Thymus (tissue), 11 donors: ENCODE data around the gene RHEB. TPM values are rescaled to one million over a fixed set of nuclear protein-coding genes. Genes with fewer than 3 reads are reported as not detected.

Experiments used
- DNase-seq, 9 donors: peaks; one replicate each; pipeline ENCODE4 v3.0.0-alpha.2; 2013; ENCODE audit warnings: low spot score in 9 of 9, low read depth in 6 of 9, missing footprints in 1 of 9
- H3K27ac ChIP-seq, 2 donors: one replicate each; pipeline ENCODE4 v1.5.1; 2013; ENCODE audit warnings: control low read depth in 1 of 2, low read depth in 1 of 2, low read length in 1 of 2, mild to moderate bottlenecking in 1 of 2, moderate library complexity in 1 of 2
- H3K27me3 ChIP-seq, 2 donors: one replicate each; pipeline ENCODE4 v1.5.1; 2013; ENCODE audit warnings: low read length in 1 of 2; ENCODE audit not compliant: control insufficient read depth in 2 of 2, insufficient read depth in 1 of 2
- H3K36me3 ChIP-seq, 2 donors: one replicate each; pipeline ENCODE4 v1.5.1; 2013; ENCODE audit warnings: low read length in 1 of 2, mild to moderate bottlenecking in 1 of 2, moderate library complexity in 1 of 2; ENCODE audit not compliant: control insufficient read depth in 2 of 2, insufficient read depth in 2 of 2
- H3K4me1 ChIP-seq, 2 donors: one replicate each; pipeline ENCODE4 v1.5.1; 2013; ENCODE audit warnings: low read length in 2 of 2; ENCODE audit not compliant: control insufficient read depth in 2 of 2, insufficient read depth in 2 of 2
- H3K4me3 ChIP-seq, 2 donors: one replicate each; pipeline ENCODE4 v1.5.1; 2013; ENCODE audit warnings: low read length in 2 of 2, control low read depth in 1 of 2, mild to moderate bottlenecking in 1 of 2
- H3K9me3 ChIP-seq, 2 donors: one replicate each; pipeline ENCODE4 v1.5.1; 2013; ENCODE audit warnings: low read length in 1 of 2, mild to moderate bottlenecking in 1 of 2; ENCODE audit not compliant: control insufficient read depth in 2 of 2, insufficient read depth in 1 of 2
- WGBS: extraction: QIAGEN DNeasy Blood & Tissue Kit; methylation state at CpG from one replicate; pipeline ENCODE4 v1.1.7; 2013; 5-methylcytosine and 5-hydroxymethylcytosine counted together
- polyA plus RNA-seq: library from polyadenylated mRNA; stranded (reverse); fragments of 200-250 nt; gene quantifications from one replicate; pipeline ENCODE4 v1.2.3, GENCODE V29; 2013
- total RNA-seq: library from RNA; stranded (reverse); fragments of 120-200 nt; gene quantifications from one replicate; pipeline ENCODE4 v1.2.4, GENCODE V29; 2013
- donor health status: healthy.

The RHEB gene
- total and polyA plus RNA-seq, 2 donors, result 90.8 to 115 TPM

DNA sequence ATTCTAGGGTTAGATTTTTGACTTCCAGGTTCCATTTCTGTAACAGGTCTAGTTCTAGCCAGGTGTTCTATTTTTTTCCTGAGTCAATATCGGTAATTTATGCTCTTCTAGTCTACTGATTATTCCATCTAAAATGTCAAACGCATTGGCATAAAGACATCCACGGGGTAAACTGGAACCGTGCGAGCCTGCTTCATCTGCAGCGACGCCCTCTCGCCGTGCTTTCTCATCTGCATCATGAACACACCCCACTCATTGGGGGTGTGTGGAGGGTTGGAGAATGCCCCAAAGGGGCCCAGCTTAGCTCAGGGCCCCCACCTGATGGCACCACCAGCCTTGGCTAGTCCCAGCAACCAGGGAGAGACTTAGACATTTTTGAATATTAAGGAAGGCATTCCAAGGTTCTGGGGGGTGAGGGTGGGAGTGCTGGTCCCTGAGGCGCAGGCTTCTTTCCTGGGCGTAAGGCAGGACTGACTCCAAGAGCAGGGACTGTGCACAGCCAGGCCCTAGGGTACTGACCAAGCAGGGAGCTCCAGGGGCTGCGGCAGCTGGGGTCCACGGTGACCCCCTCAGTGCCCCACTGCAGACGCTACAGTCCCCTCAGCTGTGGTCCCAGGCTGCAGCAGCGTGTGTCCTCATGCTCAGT lies 66.9 kb downstream of the RHEB start:
- peaks cover 3 to 12% of the 10 kb centered on the region in 2 donors for H3K4me1 ChIP-seq
- no peaks in the 10 kb centered on the region for H3K9me3 ChIP-seq
- H3K27me3 ChIP-seq, result peaks cover 0 to 9% of the 10 kb centered on the region in 2 donors
- H3K36me3 ChIP-seq, result no peaks in the 10 kb centered on the region
- H3K4me3 ChIP-seq, result no peak overlapping the region
- 94% methylated on average over 15 of the region's 15 CpGs for WGBS
- H3K27ac ChIP-seq, result no peak overlapping the region
- DNase-seq, result no peak

GRCh38 chr7:151451626-151452571 lies 67.8 kb downstream of the RHEB start:
- H3K4me1 ChIP-seq, result peaks cover 3 to 8% of the 10 kb centered on the region in 2 donors
- no peaks in the 10 kb centered on the region for H3K36me3 ChIP-seq
- H3K27me3 ChIP-seq, result peaks cover 0 to 12% of the 10 kb centered on the region in 2 donors
- no peaks in the 10 kb centered on the region for H3K9me3 ChIP-seq
- H3K4me3 ChIP-seq, result no peak overlapping the region
- WGBS, result 92% methylated on average over 23 of the region's 23 CpGs
- no peak for DNase-seq
- H3K27ac ChIP-seq, result no peak overlapping the region

GRCh38 chr7:151451156-151451555 lies 68.5 kb downstream of the RHEB start:
- Histone ChIP-seq H3K36me3 (peaks cover 0 to 2% of the 10 kb centered on the region in 2 donors), H3K9me3 (no peaks in the 10 kb centered on the region), H3K27ac (no peak overlapping the region), H3K4me1 (peaks cover 3% of the 10 kb centered on the region in 2 donors), H3K4me3 (no peak overlapping the region), H3K27me3 (peaks cover 0 to 12% of the 10 kb centered on the region in 2 donors)
- WGBS, result 94% methylated on average over 5 of the region's 5 CpGs
- no peak for DNase-seq

GRCh38 chr7:151449990-151450389 lies 69.7 kb downstream of the RHEB start:
- 94% methylated on average over 9 of the region's 9 CpGs for WGBS

DNA sequence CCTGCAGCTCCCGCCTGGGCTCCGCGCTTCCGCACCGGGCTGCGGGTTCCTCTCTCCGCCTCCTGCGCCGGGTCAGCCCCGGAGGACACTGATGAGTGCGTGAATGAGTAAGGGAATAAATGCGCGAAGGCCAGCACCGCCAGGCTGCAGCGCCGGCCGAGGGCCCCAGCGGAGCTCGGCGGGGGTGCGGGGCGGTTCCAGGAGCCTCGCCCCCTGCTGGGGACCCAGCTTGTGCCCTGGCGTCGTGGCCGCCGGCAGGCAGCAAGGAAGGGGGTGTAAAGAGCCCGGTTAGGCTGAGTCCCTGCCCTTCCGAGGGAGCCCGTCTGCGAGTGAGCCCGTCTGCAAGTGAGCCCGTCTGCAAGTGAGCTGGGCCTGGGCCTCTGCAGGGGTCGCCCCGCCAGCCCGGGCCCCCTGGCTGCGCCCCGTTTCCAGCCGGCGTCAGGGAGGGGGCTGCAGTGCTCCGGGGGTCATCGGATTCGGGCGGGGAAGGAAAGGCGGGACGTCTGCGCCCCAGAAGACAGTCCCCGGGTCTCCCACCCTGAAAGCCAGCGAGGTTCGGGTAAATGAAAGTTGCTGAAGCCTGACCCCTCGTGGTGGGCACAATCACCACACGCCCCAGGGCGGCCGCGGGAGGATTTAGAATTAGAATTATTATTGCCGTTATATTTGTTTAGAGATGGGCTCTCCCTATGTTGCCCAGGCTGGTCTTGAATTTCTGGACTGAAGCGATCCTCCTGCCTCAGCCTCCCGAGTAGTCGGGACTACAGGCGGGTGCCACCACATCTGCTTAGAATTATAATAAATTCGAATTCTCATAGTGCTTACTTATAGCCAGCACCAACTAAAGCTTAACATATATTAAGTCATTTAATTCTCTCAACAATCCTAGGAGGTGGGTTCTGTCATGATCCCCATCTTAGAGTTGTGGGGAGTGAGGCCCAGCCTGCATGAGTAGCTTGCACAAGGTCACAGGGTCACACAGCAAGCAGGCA lies 71.1 kb downstream of the RHEB start:
- Histone ChIP-seq H3K4me3 (peak overlapping the region; percentile 57 to 67), H3K36me3 (peaks cover 0 to 2% of the 10 kb centered on the region in 2 donors), H3K9me3 (no peaks in the 10 kb centered on the region), H3K27me3 (peaks cover 0 to 12% of the 10 kb centered on the region in 2 donors), H3K4me1 (peaks cover 3% of the 10 kb centered on the region in 2 donors), H3K27ac (peak overlapping the region in 1 of 2 donors; percentile 38)
- WGBS, result 6% methylated on average over 61 of the region's 61 CpGs
- peak in 7 of 9 donors; percentile 65 to 88 (median 75) for DNase-seq

More at GRCh38 chr7:151449990-151450389, 69.7 kb downstream of the RHEB start:
- H3K4me3 ChIP-seq, result no peak overlapping the region
- peaks cover 0 to 12% of the 10 kb centered on the region in 2 donors for H3K27me3 ChIP-seq
- H3K9me3 ChIP-seq, result no peaks in the 10 kb centered on the region
- H3K4me1 ChIP-seq, result peaks cover 3% of the 10 kb centered on the region in 2 donors
- H3K36me3 ChIP-seq, result peaks cover 0 to 2% of the 10 kb centered on the region in 2 donors
- H3K27ac ChIP-seq, result no peak overlapping the region
- no peak for DNase-seq

DNA sequence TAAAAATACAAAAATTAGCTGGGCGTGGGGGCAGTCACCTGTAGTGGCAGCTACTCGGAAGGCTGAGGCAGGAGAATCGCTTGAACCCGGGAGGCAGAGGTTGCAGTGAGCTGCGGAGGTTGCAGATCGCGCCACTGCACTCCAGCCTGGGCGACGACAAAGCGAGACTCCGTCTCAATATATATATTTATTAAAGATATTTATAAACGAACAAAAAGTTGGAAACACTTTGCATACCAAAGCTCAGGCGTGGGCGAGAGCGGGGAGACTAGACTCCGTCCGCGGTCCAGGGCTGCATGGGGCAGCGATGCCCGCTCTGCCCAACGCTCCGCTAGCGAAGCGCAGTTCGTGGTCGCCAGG lies 71.8 kb downstream of the RHEB start:
- peaks cover 0 to 2% of the 10 kb centered on the region in 2 donors for H3K36me3 ChIP-seq
- H3K9me3 ChIP-seq, result no peaks in the 10 kb centered on the region
- H3K4me3 ChIP-seq, result peak overlapping the region; percentile 57 to 67
- no peak overlapping the region for H3K27ac ChIP-seq
- H3K4me1 ChIP-seq, result peaks cover 4% of the 10 kb centered on the region in 2 donors
- H3K27me3 ChIP-seq, result peaks cover 0 to 12% of the 10 kb centered on the region in 2 donors
- 65% methylated on average over 26 of the region's 26 CpGs for WGBS
- no peak for DNase-seq

DNA sequence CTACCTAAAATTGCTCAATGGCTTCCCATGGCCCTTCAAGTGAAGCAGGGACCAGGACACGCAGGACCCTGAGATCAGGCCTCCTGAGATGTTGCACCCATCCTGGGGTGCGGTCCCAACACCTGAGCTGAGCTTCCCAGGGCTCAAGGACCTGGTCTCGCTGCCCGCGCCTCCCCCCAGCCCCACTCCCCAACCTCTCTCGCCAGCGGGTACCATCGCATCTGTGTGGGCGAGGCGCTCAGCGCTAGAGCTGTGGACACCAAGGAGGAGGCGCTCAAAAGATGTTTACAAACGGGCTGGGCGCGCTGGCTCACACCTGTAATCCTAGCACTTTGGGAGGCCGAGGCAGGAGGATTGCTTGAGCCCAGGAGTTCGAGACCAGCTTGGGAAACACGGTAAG lies 72.4 kb downstream of the RHEB start:
- H3K27ac ChIP-seq, result no peak overlapping the region
- H3K9me3 ChIP-seq, result no peaks in the 10 kb centered on the region
- 97% methylated on average over 18 of the region's 18 CpGs for WGBS
- H3K4me3 ChIP-seq, result no peak overlapping the region
- no peak for DNase-seq
- peaks cover 5 to 9% of the 10 kb centered on the region in 2 donors for H3K4me1 ChIP-seq
- peaks cover 0 to 12% of the 10 kb centered on the region in 2 donors for H3K27me3 ChIP-seq
- peaks cover 0 to 2% of the 10 kb centered on the region in 2 donors for H3K36me3 ChIP-seq

GRCh38 chr7:151446412-151446811 lies 73.3 kb downstream of the RHEB start:
- H3K27ac ChIP-seq, result no peak overlapping the region
- H3K27me3 ChIP-seq, result peaks cover 0 to 12% of the 10 kb centered on the region in 2 donors
- H3K9me3 ChIP-seq, result no peaks in the 10 kb centered on the region
- peaks cover 8 to 18% of the 10 kb centered on the region in 2 donors for H3K4me1 ChIP-seq
- WGBS, result 99% methylated on average over 2 of the region's 2 CpGs
- DNase-seq, result no peak
- H3K4me3 ChIP-seq, result no peak overlapping the region
- H3K36me3 ChIP-seq, result peaks cover 0 to 2% of the 10 kb centered on the region in 2 donors
